SK-N-SH treated with all-trans-retinoic acid at 6 μM for 48 hours (cell line): Measurements from ENCODE around the gene LOXL4.

ENCODE experiments used
- ATAC-seq: fragments of 200-7000 bp; cut with Tn5 transposase; 3 replicates; pipeline ENCODE4 v1.9.1; 2020; ENCODE audit warnings: mild to moderate bottlenecking, moderate library complexity
- ARNTL ChIP-seq: fragments of 450-650 bp; formaldehyde crosslinking; IDR thresholded peaks from 2 replicates; pipeline ENCODE4 v1.5.0; 2020; ENCODE audit warnings: low read depth, mild to moderate bottlenecking, moderate library complexity, borderline replicate concordance
- BACH2 ChIP-seq: fragments of 250-450 bp; sonication (Bioruptor Pico); IDR thresholded peaks from 2 replicates; pipeline ENCODE4 v1.9.0; 2021; ENCODE audit warnings: mild to moderate bottlenecking, borderline replicate concordance
- CREB5 ChIP-seq: fragments of 250-450 bp; sonication (Bioruptor Pico); IDR thresholded peaks from 2 replicates; pipeline ENCODE4 v1.5.1; 2020; ENCODE audit warnings: low read depth, mild to moderate bottlenecking, moderate library complexity
- CSDC2 ChIP-seq: fragments of 250-450 bp; sonication (Bioruptor Pico); IDR thresholded peaks from 2 replicates; pipeline ENCODE4 v1.5.0; 2020; ENCODE audit warnings: mild to moderate bottlenecking, moderate library complexity
- CSRNP3 ChIP-seq: fragments of 250-450 bp; sonication (Bioruptor Pico); IDR thresholded peaks from 2 replicates; pipeline ENCODE4 v1.5.1; 2021; ENCODE audit warnings: mild to moderate bottlenecking, moderate library complexity
- GLIS3 ChIP-seq: fragments of 250-450 bp; sonication (Bioruptor Pico); IDR thresholded peaks from 2 replicates; pipeline ENCODE4 v1.5.0; 2020; ENCODE audit warnings: mild to moderate bottlenecking, moderate library complexity
- ISL1 ChIP-seq: fragments of 250-450 bp; sonication (Bioruptor Pico); IDR thresholded peaks from 2 replicates; pipeline ENCODE4 v2.1.2; 2022; ENCODE audit warnings: mild to moderate bottlenecking, moderate library complexity
- OSR1 ChIP-seq: fragments of 250-450 bp; sonication (Bioruptor Pico); IDR thresholded peaks from 2 replicates; pipeline ENCODE4 v1.8.0; 2022; ENCODE audit warnings: moderate library complexity, mild to moderate bottlenecking, inconsistent platforms
- PATZ1 ChIP-seq: fragments of 250-450 bp; sonication (Bioruptor Pico); IDR thresholded peaks from 2 replicates; pipeline ENCODE4 v1.8.0; 2020; ENCODE audit warnings: mild to moderate bottlenecking, moderate library complexity, borderline replicate concordance
- POU6F1 ChIP-seq: fragments of 250-450 bp; sonication (Bioruptor Pico); IDR thresholded peaks from 2 replicates; pipeline ENCODE4 v1.8.0; 2021; ENCODE audit warnings: low read depth, mild to moderate bottlenecking, moderate library complexity, borderline replicate concordance
- PPARA ChIP-seq: fragments of 250-450 bp; sonication (Bioruptor Pico); IDR thresholded peaks from 2 replicates; pipeline ENCODE4 v1.5.0; 2020; ENCODE audit warnings: mild to moderate bottlenecking, borderline replicate concordance
- RARB ChIP-seq: fragments of 250-450 bp; sonication (Bioruptor Pico); IDR thresholded peaks from 2 replicates; pipeline ENCODE4 v1.8.0; 2021; ENCODE audit warnings: mild to moderate bottlenecking, moderate library complexity
- SNAI2 ChIP-seq: fragments of 250-450 bp; sonication (Bioruptor Pico); IDR thresholded peaks from 2 replicates; pipeline ENCODE4 v1.5.0; 2020; ENCODE audit warnings: mild to moderate bottlenecking, moderate library complexity
- TCF4 ChIP-seq: fragments of 250-450 bp; sonication (Bioruptor Pico); IDR thresholded peaks from 2 replicates; pipeline ENCODE4 v1.8.0; 2021; ENCODE audit warnings: mild to moderate bottlenecking, moderate library complexity, borderline replicate concordance
- TOX ChIP-seq: fragments of 250-450 bp; sonication (Bioruptor Pico); IDR thresholded peaks from 2 replicates; pipeline ENCODE4 v1.8.0; 2021; ENCODE audit warnings: mild to moderate bottlenecking, moderate library complexity, borderline replicate concordance
- TSHZ2 ChIP-seq: fragments of 250-450 bp; sonication (Bioruptor Pico); IDR thresholded peaks from 2 replicates; pipeline ENCODE4 v1.5.0; 2020; ENCODE audit warnings: mild to moderate bottlenecking, moderate library complexity
- ZC3H10 ChIP-seq: fragments of 250-450 bp; sonication (Bioruptor Pico); IDR thresholded peaks from 2 replicates; pipeline ENCODE4 v1.5.1; 2021; ENCODE audit warnings: mild to moderate bottlenecking, moderate library complexity
- ZFP3 ChIP-seq: fragments of 250-450 bp; sonication (Bioruptor Pico); IDR thresholded peaks from 2 replicates; pipeline ENCODE4 v1.5.0; 2020; ENCODE audit warnings: mild to moderate bottlenecking, moderate library complexity
- ZFP30 ChIP-seq: fragments of 450-650 bp; formaldehyde crosslinking; IDR thresholded peaks from 2 replicates; pipeline ENCODE4 v1.5.0; 2022; ENCODE audit warnings: mild to moderate bottlenecking, moderate library complexity
- ZNF565 ChIP-seq: fragments of 450-650 bp; formaldehyde crosslinking; conservative IDR thresholded peaks from 2 replicates; pipeline ENCODE4 v1.5.0; 2020; ENCODE audit warnings: low read depth, mild to moderate bottlenecking, moderate library complexity
- ZNF70 ChIP-seq: fragments of 450-650 bp; formaldehyde crosslinking; IDR thresholded peaks from 2 replicates; pipeline ENCODE4 v1.5.0; 2020; ENCODE audit warnings: mild to moderate bottlenecking, moderate library complexity
- ZNF8 ChIP-seq: fragments of 450-650 bp; formaldehyde crosslinking; IDR thresholded peaks from 2 replicates; pipeline ENCODE4 v1.5.0; 2020; ENCODE audit warnings: mild to moderate bottlenecking, moderate library complexity

The LOXL4 gene

GRCh38 chr10:98267069-98267893 is 713 bp downstream of the LOXL4 start:
- TF ChIP-seq POU6F1 (no peak), ISL1 (CRISPR knock-in tag) (no peak), ARNTL (no peak), OSR1 (CRISPR knock-in tag) (no peak), ZC3H10 (no peak), TSHZ2 (CRISPR knock-in tag) (no peak), ZFP3 (no peak), ZNF565 (no peak), CSRNP3 (CRISPR knock-in tag) (no peak), TOX (CRISPR knock-in tag) (no peak), ZFP30 (CRISPR knock-in tag) (no peak), SNAI2 (no peak), CSDC2 (CRISPR knock-in tag) (no peak), BACH2 (CRISPR knock-in tag) (no peak), ZNF70 (CRISPR knock-in tag) (no peak), PPARA (CRISPR knock-in tag) (no peak)
- TF ChIP-seq, all 23 proteins: peak for 0
- no peak for ATAC-seq

- no peak for TF ChIP-seq CREB5
- TF ChIP-seq RARB (CRISPR knock-in tag) = no peak
- TF ChIP-seq TCF4 (CRISPR knock-in tag) = no peak
- peak; percentile 96 for TF ChIP-seq ZFP3
- ATAC-seq = no peak
These were observed 1.3 kb downstream of the LOXL4 start for GRCh38 chr10:98266647-98267046.

GRCh38 chr10:98265403-98266378 is 2.3 kb downstream of the LOXL4 start:
- no peak for ATAC-seq
- TF ChIP-seq BACH2 (CRISPR knock-in tag) = no peak
- TF ChIP-seq GLIS3 (CRISPR knock-in tag) = no peak
- no peak for TF ChIP-seq ZNF70 (CRISPR knock-in tag)
- TF ChIP-seq ZNF8 (CRISPR knock-in tag) = no peak
- TF ChIP-seq OSR1 (CRISPR knock-in tag) = no peak
- no peak for TF ChIP-seq ZNF565
- no peak for TF ChIP-seq CSRNP3 (CRISPR knock-in tag)
- no peak for TF ChIP-seq PATZ1 (CRISPR knock-in tag)
- TF ChIP-seq RARB (CRISPR knock-in tag) = no peak
- TF ChIP-seq POU6F1 = no peak
- no peak for TF ChIP-seq TCF4 (CRISPR knock-in tag)
- TF ChIP-seq ARNTL = no peak
- TF ChIP-seq, all 23 proteins: peak for 0
